HG03457 (cell line): ENCODE results near the gene NANP.

Source experiments
- ATAC-seq: cut with Tn5 transposase; IDR thresholded peaks from one replicate; pipeline ENCODE4 v1.9.1; 2021; ENCODE audit warnings: moderate number of reproducible peaks; ENCODE audit not compliant: unreplicated experiment

The NANP gene

GRCh38 chr20:25573288-25574251 lies 50.2 kb downstream of the NANP start:
- ATAC-seq = no peak

- ATAC-seq = no peak
These were observed 52.0 kb downstream of the NANP start for GRCh38 chr20:25571817-25572216.

- ATAC-seq = no peak
These were observed 52.6 kb downstream of the NANP start for GRCh38 chr20:25571240-25571639.

GRCh38 chr20:25570148-25570530 lies 53.7 kb downstream of the NANP start:
- no peak for ATAC-seq

GRCh38 chr20:25567286-25567685 lies 56.5 kb downstream of the NANP start:
- no peak for ATAC-seq

GRCh38 chr20:25566821-25567220 lies 57.0 kb downstream of the NANP start:
- ATAC-seq = no peak

GRCh38 chr20:25565578-25566157 lies 58.1 kb downstream of the NANP start:
- no peak for ATAC-seq

GRCh38 chr20:25563876-25564275 lies 59.9 kb downstream of the NANP start:
- ATAC-seq = no peak

GRCh38 chr20:25563362-25563761 lies 60.5 kb downstream of the NANP start:
- ATAC-seq = no peak
